Measurements from ENCODE around the gene MYOD1.

Gene MYOD1

GRCh38 chr11:17719028-17719937 lies at the start of gene MYOD1:
Gene MYOD1, plus strand, starts transcription at chr11:17719571. Its CDS starts 212 bp downstream, at chr11:17719783.
- DNase-seq (ENCODE audit: low read depth): no peak

GRCh38 chr11:17672469-17672868 lies 46.9 kb upstream of the MYOD1 start:
- no peak for DNase-seq (ENCODE audit: low read depth)

GRCh38 chr11:17673951-17674350 lies 45.4 kb upstream of the MYOD1 start:
- no peak for DNase-seq (ENCODE audit: low read depth)

GRCh38 chr11:17682848-17683247 lies 36.5 kb upstream of the MYOD1 start:
- no peak for DNase-seq (ENCODE audit: low read depth)

- no peak for DNase-seq (ENCODE audit: low read depth)
Measured at GRCh38 chr11:17683377-17684161, 35.8 kb upstream of the MYOD1 start.

GRCh38 chr11:17684550-17684949 lies 34.8 kb upstream of the MYOD1 start:
- no peak for DNase-seq (ENCODE audit: low read depth)

GRCh38 chr11:17686231-17686980 lies 33.0 kb upstream of the MYOD1 start:
- DNase-seq (ENCODE audit: low read depth): no peak

- no peak for DNase-seq (ENCODE audit: low read depth)
Measured at GRCh38 chr11:17687946-17688670, 31.3 kb upstream of the MYOD1 start.

GRCh38 chr11:17691550-17691949 lies 27.8 kb upstream of the MYOD1 start:
- DNase-seq (ENCODE audit: low read depth): no peak

- DNase-seq (ENCODE audit: low read depth): no peak
Measured at GRCh38 chr11:17691976-17692375, 27.4 kb upstream of the MYOD1 start.

GRCh38 chr11:17692931-17693330 lies 26.4 kb upstream of the MYOD1 start:
- no peak for DNase-seq (ENCODE audit: low read depth)

GRCh38 chr11:17693531-17693930 lies 25.8 kb upstream of the MYOD1 start:
- DNase-seq (ENCODE audit: low read depth): no peak

- no peak for DNase-seq (ENCODE audit: low read depth)
Measured at GRCh38 chr11:17694494-17695110, 24.8 kb upstream of the MYOD1 start.

- no peak for DNase-seq (ENCODE audit: low read depth)
Measured at GRCh38 chr11:17695454-17696441, 23.6 kb upstream of the MYOD1 start.

- no peak for DNase-seq (ENCODE audit: low read depth)
Measured at GRCh38 chr11:17696741-17697140, 22.6 kb upstream of the MYOD1 start.

- DNase-seq (ENCODE audit: low read depth): no peak
Measured at GRCh38 chr11:17697175-17697949, 22.0 kb upstream of the MYOD1 start.

- DNase-seq (ENCODE audit: low read depth): no peak
Measured at GRCh38 chr11:17699147-17700114, 19.9 kb upstream of the MYOD1 start.

GRCh38 chr11:17700991-17701390 lies 18.4 kb upstream of the MYOD1 start:
- no peak for DNase-seq (ENCODE audit: low read depth)
